OCI-M2 (cell line): Measurements from ENCODE around the gene PPRC1.
"Not testable (repeated sequence)": the region's sequence is repeated elsewhere in the genome, so short reads cannot be mapped to it uniquely, and the experiment has no call there.

Experiments used
- DNase-seq: peaks from one replicate; lab custom pipeline; 2025; ENCODE audit not compliant: unreplicated experiment; lab: John Stamatoyannopoulos, UW

The PPRC1 gene

DNA sequence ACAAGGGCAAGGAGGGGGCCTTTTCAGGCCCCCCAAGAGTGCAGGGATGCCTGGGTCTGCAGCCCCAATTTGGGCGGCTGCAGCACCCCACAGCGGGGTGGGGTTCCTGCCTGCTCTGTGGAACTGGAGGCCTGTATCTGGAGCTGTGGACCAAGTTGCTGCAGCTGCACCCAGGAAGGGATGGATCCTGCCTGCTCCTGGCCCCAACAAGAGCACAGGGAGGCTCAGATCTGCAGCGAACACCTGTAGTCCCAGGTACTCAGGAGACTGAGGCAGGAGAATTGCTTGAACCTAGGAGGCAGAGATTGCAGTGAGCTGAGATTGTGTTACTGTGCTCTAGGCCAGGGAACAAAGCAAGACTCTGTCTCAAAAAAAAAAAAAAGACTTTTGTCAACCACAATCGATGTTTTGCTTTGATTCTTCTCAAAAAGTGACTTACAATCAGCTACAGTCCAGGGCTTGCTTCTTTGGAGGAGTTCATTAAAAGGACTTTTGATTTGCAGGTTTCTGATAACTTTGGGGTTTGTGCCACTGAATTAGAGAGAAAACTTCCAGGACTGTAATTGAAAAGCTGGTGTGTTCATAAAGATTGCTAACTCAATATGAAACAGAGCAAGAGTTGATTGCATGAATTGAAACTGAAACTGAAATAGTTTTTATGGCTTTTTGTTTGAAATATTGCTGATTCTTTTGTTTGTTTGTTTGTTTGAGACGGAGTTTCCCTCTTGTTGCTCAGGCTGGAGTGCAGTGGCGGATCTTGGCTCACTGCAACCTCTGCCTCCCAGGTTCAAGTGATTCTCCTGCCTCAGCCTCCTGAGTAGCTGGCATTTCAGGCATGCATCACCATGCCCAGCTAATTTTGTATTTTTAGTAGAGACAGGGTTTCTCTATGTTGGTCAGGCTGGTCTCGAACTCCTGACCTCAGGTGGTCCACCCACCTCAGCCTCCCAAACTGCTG, 56.4 kb downstream of the PPRC1 start:
- not testable (repeated sequence) for DNase-seq

DNA sequence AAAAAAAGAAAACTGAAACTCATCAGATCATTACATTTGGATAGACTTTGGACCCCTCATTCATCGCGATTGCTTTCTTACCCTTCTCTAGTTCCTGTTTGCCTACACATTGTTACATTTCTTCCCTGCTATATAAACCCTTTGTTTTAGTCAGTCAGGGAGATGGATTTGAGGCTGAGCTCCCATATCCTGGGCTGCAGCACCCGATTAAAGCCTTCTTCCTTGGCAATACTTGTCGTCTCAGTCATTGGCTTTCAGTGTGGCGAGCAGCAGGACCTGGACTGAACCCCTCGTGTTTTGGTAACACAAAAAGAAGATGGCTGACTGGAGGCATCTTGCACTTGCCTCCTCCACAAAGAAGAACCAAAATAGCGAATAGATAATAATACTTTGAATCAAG, 59.1 kb downstream of the PPRC1 start:
- DNase-seq: no peak

DNA sequence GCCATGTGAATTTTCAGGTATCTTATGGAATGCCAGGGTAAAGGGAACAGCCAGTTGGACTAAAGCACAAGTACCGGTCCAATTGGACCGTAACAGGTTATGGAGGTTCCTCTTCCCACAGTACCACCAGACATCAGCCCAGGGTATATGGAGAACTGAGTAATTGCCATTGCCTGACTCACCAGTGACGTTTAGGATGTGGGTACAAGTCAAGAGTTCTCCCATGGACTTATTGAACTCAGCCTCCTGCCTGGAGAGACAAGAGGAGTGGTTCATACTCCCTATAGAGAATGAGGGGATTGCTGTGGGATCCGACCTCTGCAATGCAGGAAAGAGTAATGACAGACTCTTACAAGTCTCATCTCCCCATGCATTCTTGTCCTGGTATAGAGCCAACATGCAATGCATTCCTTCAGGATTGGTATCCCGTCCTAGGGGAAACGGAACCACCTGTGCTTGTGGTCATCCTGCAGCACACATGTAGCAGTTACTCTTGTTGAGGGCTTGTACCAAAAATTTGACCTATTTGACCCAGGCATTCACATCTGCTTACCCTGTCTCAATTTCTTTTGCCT, 62.5 kb downstream of the PPRC1 start:
- no peak for DNase-seq

DNA sequence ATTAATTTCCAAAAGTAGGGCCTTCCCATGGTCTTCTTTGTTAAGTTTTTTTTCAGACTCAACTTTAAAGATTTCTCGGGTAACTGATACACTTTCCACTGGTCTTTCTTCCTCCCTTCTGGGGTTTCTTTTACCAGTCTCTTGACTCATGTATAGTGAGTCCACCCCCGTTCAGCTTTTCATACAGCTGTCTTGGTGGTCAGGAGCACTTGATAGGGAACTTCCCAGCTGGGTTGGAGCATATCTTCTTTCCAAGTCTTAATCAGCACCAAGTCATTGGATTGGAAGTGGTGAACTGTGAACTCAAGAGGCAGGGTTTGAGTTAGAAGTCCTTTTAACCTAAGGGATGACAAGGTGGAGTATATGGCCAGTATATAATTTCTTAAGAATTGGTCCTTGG, 64.1 kb downstream of the PPRC1 start:
- DNase-seq: no peak

DNA sequence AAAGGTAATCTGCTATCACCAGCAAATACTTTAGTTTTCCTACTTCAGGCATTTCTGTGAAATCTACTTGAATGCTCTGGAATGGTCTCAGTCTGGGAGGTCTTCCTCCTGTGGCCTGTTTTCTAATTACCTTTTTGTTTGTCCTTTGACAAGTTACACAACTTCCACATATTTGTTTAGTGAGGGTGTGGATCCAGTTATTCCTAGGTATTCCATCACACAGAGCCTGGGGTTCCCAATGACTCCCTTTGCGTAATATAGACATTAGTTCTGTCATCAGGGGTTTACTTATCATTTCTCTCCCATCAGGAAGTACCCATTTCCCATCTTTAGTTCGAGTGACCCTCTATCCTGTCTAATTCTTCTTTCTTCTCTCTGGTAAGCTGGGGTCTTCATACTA, 65.2 kb downstream of the PPRC1 start:
- no peak for DNase-seq
